NCI-H524 treated with DMSO at 0.1 percent for 48 hours (cell line): ENCODE data around the gene DEPP1.
"Not testable (repeated sequence)": the region's sequence is repeated elsewhere in the genome, so short reads cannot be mapped to it uniquely, and the experiment has no call there.

Experiments
- DNase-seq: peaks from one replicate; lab custom pipeline; 2025; lab: John Stamatoyannopoulos, UW

Gene DEPP1

DNA sequence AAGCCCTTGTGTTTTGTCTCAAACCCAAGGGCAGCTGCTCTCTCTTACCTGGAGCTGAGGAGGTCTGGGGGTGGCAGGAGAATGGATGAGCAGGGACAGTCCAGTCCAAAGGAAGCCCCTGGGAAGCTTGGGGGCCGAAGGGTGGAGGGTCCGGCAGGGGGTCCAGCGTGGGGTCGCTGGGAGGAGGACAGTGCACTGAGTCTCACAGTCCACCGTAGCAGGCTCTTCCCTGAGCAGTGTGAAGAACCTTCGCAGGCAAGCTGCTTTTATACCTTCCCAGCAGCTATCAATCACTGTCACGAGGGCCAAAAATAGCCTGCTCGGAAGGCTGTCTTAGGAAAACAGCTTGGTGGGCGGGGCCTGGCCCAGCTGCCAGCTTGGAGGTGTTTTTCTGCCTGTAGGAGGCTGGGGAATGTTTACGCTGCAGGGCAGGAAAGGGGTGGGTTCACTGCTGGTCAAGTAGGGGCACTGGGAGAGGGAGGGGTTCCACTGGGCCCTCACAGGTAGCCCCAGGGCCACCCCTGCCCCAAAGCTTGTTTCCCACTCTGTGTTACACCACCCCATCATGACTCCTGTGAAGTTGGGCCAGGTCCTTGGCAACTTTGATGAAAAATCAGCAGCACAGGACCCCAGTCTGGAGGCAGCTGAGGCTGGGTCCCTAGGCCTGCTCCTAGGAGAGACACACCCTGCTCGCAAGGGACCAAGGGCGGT lies at the start of gene DEPP1:
Gene DEPP1, minus strand, starts transcription at position 240 of the 711 bp plus-strand sequence. CDS start 779 bp downstream, outside the sequence.
- peak; percentile 9 for DNase-seq

DNA sequence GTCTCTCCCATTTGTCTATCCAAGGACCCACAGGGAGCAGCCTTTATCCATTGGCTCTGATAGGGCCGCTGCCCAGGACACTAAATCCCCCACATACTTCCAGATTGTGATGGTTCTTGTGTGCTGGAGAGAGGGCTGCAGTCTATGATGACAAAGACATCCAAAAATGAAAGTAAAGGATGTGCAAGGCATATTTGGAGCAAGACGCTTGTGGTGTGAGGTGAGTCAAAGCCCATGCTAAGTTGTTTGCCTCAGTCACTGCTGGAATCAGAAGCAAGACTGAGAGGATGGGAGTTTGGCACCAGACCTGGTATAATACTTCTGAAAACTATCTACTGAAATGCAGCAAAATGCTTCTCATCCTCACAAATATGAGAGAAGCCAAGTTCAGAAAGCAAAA lies 44.8 kb upstream of the DEPP1 start:
- DNase-seq, result no peak

DNA sequence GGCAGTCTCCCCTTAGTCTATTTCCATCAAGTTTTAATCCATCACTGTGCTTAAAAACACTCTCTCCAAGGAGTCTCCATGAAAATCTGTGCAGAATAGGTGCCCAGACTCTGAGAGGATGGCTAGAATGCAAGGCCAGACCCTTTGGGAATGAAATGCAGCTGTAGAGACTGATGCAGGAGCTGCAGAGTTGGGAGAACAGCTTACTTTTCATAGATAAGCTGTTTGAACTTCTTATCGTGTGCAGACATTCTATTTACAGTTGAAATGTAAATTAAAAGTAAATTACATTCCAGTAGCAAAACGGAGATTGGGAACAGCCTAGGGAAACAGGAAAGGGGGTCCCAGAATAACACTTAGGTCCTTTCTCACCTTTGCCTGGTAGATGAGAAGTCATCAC lies 37.0 kb upstream of the DEPP1 start:
- DNase-seq, result no peak

DNA sequence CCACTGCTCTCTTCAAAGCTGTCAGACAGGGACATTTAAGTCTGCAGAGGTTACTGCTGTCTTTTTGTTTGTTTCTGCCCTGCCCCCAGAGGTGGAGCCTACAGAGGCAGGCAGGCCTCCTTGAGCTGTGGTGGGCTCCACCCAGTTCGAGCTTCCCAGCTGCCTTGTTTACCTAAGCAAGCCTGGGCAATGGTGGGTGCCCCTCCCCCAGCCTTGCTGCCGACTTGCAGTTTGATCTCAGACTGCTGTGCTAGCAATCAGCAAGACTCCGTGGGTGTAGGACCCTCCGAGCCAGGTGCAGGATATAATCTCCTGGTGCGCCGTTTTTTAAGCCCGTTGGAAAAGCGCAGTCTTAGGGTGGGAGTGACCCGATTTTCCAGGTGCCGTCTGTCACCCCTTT lies 35.9 kb upstream of the DEPP1 start:
- DNase-seq, result not testable (repeated sequence)

DNA sequence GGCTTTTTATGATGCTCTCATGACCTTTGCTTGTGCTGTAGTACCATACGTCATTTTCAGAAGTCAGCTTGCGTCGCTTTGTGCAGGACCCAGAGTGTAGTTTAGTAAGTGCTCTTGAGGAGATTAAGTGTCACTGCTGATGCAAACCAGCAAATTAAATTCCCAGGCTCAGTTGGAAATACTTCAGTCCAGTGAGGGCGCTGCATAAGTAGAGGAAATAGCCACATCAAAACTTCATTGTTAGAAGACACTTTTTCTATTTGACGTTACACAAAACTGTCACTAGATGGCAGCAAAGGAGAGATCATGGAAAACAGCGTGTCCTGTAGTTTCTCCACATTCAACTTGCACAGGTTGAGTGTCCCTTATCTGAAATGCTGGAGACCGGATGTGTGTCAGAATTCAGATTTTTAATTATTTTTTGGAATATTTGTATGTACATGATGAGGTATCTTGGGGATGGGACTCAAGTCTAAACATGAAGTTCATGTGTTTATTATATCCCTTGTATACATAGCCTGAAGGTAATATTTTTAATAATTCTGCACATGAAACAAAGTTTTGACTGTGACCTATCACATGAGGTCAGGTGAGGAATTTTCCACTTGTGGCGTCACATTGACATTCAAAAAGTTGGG lies 30.0 kb upstream of the DEPP1 start:
- peak; percentile 84 for DNase-seq

DNA sequence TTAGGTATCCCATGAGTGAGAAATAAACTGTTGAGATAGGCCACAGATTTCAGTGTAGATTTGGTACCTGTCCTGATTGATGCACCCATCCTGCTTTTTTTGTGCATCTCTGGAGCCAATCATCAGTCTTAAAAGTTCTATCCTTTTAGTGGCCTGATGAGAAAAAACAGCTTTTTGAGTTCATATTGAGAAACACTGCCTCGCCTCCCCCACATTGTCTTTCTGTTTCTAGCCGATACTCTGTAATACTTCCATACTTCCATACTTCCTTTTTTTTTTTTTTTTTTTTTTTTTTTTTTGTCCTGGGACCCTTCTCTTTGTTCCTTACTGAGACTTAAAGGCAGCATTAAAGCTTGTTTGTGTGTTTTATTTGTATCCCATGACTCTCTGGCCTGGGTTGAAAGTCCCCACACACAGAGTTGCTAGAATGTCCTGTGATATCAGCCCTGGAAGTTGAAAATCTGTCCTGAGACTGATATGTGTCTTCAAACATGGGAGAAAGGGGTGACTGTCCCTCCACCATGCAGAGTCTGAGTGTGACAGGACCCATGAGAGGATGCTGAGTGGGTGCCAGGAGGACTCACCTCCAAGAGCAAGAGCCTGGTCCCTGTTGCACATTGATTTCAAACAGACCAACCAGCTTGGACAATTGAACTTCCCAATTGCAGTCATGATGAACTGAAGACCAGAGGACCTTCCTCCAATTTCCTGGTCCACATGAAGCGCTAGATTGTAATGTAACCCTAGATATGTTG lies 27.8 kb upstream of the DEPP1 start:
- DNase-seq, result no peak

- DNase-seq, result no peak
These were observed 26.7 kb upstream of the DEPP1 start for GRCh38 chr10:45005284-45005683.

DNA sequence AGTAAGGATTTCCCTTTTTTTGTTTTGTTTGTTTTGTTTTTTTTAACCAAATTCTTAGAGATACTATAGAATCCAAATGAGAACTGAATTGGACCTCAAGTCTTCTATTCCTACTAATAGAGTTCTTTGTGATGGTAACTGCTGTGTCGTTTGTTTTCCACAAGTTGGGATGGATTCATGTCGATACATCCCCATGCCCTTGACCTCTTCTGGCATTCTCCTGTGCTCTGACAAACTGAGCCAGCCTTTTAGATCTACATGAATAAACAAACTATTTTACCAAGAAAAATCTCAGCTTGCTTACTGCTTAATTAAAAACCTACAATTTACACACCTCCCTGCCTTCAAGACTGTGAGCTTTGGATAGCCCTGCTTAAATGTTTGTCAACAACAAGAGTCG lies 26.1 kb upstream of the DEPP1 start:
- no peak for DNase-seq

- no peak for DNase-seq
These were observed 24.9 kb upstream of the DEPP1 start for GRCh38 chr10:45003432-45004000.

DNA sequence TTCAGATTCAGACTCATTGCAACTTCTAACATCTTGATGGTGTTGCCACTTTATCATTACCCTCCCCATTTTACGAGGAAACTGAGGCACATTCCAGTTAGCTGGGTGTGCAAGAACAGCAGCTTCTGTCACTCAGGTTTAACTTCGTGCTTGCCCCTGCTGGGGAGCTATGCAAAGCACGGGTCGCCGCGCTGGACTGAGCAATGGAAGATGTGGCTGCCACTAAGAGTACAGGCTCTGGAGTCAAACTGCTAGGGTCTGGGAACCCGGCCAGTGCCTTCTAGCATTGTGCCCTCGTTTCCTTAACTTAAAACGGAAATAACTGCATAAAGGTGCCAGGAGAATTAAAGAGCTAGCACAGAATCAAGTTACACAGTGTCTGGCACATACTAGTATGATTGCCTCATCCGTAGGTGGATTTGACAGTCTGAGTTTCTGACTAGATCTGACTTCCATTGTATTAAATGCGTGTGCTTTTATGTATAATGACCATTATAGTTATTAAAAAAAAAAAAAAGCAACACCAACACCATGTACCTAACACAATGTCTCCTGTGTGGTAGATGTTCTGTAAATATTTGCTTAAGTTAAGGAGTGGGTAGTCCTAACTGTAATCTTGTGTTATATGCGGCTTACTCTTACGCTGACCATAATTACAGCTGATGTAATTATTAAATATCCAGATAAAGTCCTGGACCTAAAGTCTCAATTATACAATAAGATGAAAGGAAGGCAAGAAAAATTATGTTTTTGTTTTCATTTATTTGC lies 23.0 kb upstream of the DEPP1 start:
- no peak for DNase-seq

GRCh38 chr10:45000752-45001380 lies 22.3 kb upstream of the DEPP1 start, which contains the start of gene ZNF22:
Gene ZNF22 (plus strand): TSS chr10:45000923. CDS start chr10:45003369, 2,446 bp downstream.
- DNase-seq, result no peak

GRCh38 chr10:45000138-45000751 lies 21.6 kb upstream of the DEPP1 start:
- no peak for DNase-seq

- DNase-seq, result no peak
These were observed 19.6 kb upstream of the DEPP1 start for GRCh38 chr10:44998146-44998631.

GRCh38 chr10:44997105-44997748 lies 18.6 kb upstream of the DEPP1 start:
- no peak for DNase-seq

DNA sequence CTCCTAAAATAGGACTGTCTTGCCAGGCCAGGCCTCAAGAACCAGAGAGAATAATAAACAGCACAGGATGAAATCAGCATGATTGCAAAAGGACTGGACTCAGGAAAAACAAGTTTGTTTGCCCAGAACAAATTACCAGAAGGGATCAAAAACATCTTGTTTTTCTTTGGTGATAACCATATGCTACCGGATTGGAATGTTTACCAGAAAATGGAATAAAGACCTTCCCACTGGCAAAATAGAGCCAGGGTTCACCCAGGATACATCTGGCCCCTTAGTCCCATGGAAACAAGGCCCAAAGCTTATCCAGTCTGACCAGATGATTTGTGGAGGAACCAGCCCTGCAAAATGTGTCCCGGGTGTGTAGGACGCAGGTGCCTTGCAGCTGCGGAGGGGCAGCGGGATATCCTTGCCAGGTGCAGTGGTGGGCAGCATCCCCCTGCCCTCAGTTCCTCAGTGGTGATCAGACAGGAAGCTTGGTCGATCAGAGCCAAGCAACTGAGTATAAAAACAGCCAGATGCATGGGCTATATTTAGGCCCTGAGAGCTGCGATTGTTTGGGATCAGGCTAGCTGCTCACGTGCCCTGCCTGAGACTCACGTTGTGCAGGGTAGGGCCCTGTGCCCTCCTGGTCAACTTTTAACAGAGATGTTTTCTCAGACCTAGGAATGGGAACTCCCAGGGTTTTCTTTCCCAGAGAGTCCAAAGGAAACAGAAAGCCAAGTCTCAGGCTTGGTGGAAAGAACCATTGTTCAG lies 17.5 kb upstream of the DEPP1 start:
- no peak for DNase-seq

DNA sequence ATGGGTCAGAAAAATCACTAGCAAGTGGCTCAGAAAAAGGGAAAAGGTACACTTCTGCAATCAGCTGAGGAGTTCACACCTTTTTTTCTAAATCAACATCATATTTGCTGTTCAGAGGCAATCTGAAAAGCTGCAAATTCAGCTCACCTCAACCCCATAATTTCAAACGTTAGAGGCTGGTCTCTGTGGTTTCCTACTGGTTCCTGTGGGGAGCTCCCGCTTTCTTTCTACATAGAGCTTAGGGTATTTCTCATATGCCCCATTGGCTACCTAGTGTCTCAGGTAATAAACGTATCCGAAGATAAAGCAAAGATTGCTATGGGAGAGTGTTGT lies 16.9 kb upstream of the DEPP1 start:
- DNase-seq, result no peak

- no peak for DNase-seq
These were observed 16.3 kb upstream of the DEPP1 start for GRCh38 chr10:44994752-44995530.

- no peak for DNase-seq
These were observed 15.5 kb upstream of the DEPP1 start for GRCh38 chr10:44993922-44994751.
